Caco-2 (cell line): ENCODE data around the gene RGMA. TPM values are rescaled to one million over a fixed set of nuclear protein-coding genes. Genes with fewer than 3 reads are reported as not detected.

Experiments used
- BruUV-seq: library from RNA; stranded (reverse); fragments of 400-500 nt; replicated peaks from 2 replicates; lab custom pipeline; 2021; lab: Mats Ljungman, UMichigan
- CTCF ChIA-PET: fragments of 300-600 bp; sonication (Branson Sonifier 250); formaldehyde crosslinking; loops from one replicate; lab custom pipeline; 2022; ENCODE audit warnings: antibody characterized with exemption; lab: Charles Lee
- POLR2A ChIA-PET: fragments of 300-600 bp; sonication (Branson Sonifier 250); formaldehyde crosslinking; loops from one replicate; lab custom pipeline; 2022; ENCODE audit warnings: antibody characterized with exemption; lab: Charles Lee
- DNase-seq, 2 experiments: peaks; one replicate each; pipeline versions ENCODE4 v3.0.0 to v3.0.0-alpha.2; 2020 to 2022
- H3K27me3 ChIP-seq: replicated peaks from 2 replicates; pipeline ENCODE4 v1.6.0; 2011; ENCODE audit warnings: low read length; ENCODE audit not compliant: control insufficient read depth, insufficient read depth
- H3K36me3 ChIP-seq: 2 replicates; pipeline ENCODE4 v1.5.1; 2011; ENCODE audit warnings: low read length; ENCODE audit not compliant: control insufficient read depth, insufficient read depth
- H3K4me1 ChIP-seq: fragments of 250-450 bp; sonication (Bioruptor Pico); 2 replicates; pipeline ENCODE4 v1.5.1; 2020; ENCODE audit warnings: mild to moderate bottlenecking
- H3K4me3 ChIP-seq: 2 replicates; pipeline ENCODE4 v1.5.1; 2011; ENCODE audit warnings: low read depth, mild to moderate bottlenecking, control low read depth, low read length
- H3K9me3 ChIP-seq: fragments of 250-450 bp; sonication (Bioruptor Pico); 2 replicates; pipeline ENCODE4 v1.5.1; 2020; ENCODE audit warnings: mild to moderate bottlenecking, moderate library complexity
- H3K27ac Mint-ChIP-seq: one replicate; pipeline ENCODE4 v1.8.0; 2022; ENCODE audit warnings: mixed read lengths; ENCODE audit not compliant: unreplicated experiment
- H3K27me3 Mint-ChIP-seq: one replicate; pipeline ENCODE4 v1.8.0; 2022; ENCODE audit warnings: mixed read lengths; ENCODE audit not compliant: insufficient read depth, unreplicated experiment
- H3K36me3 Mint-ChIP-seq: one replicate; pipeline ENCODE4 v1.8.0; 2022; ENCODE audit warnings: mild to moderate bottlenecking, mixed read lengths; ENCODE audit not compliant: insufficient read depth, unreplicated experiment
- H3K4me1 Mint-ChIP-seq: one replicate; pipeline ENCODE4 v1.8.0; 2022; ENCODE audit warnings: low read depth, mixed read lengths; ENCODE audit not compliant: unreplicated experiment
- H3K4me3 Mint-ChIP-seq: one replicate; pipeline ENCODE4 v1.8.0; 2022; ENCODE audit warnings: mild to moderate bottlenecking, moderate library complexity, mixed read lengths; ENCODE audit not compliant: unreplicated experiment
- H3K9me3 Mint-ChIP-seq: one replicate; pipeline ENCODE4 v1.8.0; 2022; ENCODE audit warnings: mixed read lengths; ENCODE audit not compliant: unreplicated experiment
- intact Hi-C: fragments of 100-400 bp; cut with micrococcal nuclease; formaldehyde crosslinking; loops from one replicate; pipeline ENCODE4 v1.10.0; 2022; ENCODE audit not compliant: unreplicated experiment
- total RNA-seq: library from RNA; stranded (reverse); gene quantifications from 2 replicates; pipeline ENCODE4 v1.2.3, GENCODE V29; 2022
- TF ChIP-seq, protein P1 (sequence below), 2 experiments: fragments of 200-600 bp in 1 of 2; IDR thresholded peaks; 1 replicate in 1 of 2; 2 replicates in 1 of 2; pipeline versions ENCODE4 v1.5.1 to v1.8.0; 2011 to 2022; ENCODE audit warnings: antibody characterized with exemption in 1 of 2, control low read depth in 1 of 2, inconsistent platforms in 1 of 2, low read depth in 1 of 2, low read length in 1 of 2, mild to moderate bottlenecking in 1 of 2, moderate library complexity in 1 of 2; ENCODE audit not compliant: insufficient read depth in 1 of 2, severe bottlenecking in 1 of 2, unreplicated experiment in 1 of 2

The RGMA gene
- total RNA-seq, 1 experiment from 2014 or later, result 4.5 TPM

DNA sequence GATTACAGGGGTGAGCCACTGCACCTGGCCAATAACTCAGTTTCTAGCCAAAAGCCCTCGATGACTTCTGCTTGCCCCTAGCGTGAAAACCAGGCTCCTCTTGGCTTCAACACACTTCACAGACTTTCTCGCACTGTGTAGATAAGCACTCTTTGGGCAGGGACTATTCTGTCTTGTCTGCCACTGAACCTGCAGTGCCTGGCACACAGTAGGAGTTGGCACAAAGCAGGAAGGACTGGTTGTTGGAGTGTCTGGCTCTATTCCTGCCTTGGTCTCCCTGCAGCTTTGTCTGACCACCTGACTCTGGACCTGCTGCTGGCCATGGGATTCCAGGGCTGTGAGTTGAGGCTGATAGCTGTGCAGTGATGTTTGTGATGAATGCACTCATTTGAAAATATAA, 46.4 kb upstream of the RGMA start:
- Histone ChIP-seq H3K36me3 (no peaks in the 10 kb centered on the region), H3K27me3 (no peaks in the 10 kb centered on the region), H3K9me3 (no peaks in the 10 kb centered on the region), H3K4me1 (peaks cover 11% of the 10 kb centered on the region), H3K4me3 (no peak overlapping the region)
- intact Hi-C loops, result no loop called here
- ChIA-PET POLR2A (no interaction called here), CTCF (no interaction called here)
- peaks cover 5% of the 10 kb centered on the region for H3K4me1 Mint-ChIP-seq
- no peaks in the 10 kb centered on the region for H3K9me3 Mint-ChIP-seq
- no peaks in the 10 kb centered on the region for H3K27me3 Mint-ChIP-seq
- no peak for DNase-seq
- no peak overlapping the region for H3K4me3 Mint-ChIP-seq
- no TSS peak for BruUV-seq
- TF ChIP-seq, protein P1, sequence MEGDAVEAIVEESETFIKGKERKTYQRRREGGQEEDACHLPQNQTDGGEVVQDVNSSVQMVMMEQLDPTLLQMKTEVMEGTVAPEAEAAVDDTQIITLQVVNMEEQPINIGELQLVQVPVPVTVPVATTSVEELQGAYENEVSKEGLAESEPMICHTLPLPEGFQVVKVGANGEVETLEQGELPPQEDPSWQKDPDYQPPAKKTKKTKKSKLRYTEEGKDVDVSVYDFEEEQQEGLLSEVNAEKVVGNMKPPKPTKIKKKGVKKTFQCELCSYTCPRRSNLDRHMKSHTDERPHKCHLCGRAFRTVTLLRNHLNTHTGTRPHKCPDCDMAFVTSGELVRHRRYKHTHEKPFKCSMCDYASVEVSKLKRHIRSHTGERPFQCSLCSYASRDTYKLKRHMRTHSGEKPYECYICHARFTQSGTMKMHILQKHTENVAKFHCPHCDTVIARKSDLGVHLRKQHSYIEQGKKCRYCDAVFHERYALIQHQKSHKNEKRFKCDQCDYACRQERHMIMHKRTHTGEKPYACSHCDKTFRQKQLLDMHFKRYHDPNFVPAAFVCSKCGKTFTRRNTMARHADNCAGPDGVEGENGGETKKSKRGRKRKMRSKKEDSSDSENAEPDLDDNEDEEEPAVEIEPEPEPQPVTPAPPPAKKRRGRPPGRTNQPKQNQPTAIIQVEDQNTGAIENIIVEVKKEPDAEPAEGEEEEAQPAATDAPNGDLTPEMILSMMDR (IDR thresholded peaks at IDR 0.05; ENCODE audit: insufficient read depth in 1 of 2, low read depth in 1 of 2, low read length in 1 of 2, severe bottlenecking in 1 of 2, unreplicated experiment in 1 of 2), result no peak
- H3K27ac Mint-ChIP-seq, result no peak overlapping the region
- H3K36me3 Mint-ChIP-seq, result no peaks in the 10 kb centered on the region

DNA sequence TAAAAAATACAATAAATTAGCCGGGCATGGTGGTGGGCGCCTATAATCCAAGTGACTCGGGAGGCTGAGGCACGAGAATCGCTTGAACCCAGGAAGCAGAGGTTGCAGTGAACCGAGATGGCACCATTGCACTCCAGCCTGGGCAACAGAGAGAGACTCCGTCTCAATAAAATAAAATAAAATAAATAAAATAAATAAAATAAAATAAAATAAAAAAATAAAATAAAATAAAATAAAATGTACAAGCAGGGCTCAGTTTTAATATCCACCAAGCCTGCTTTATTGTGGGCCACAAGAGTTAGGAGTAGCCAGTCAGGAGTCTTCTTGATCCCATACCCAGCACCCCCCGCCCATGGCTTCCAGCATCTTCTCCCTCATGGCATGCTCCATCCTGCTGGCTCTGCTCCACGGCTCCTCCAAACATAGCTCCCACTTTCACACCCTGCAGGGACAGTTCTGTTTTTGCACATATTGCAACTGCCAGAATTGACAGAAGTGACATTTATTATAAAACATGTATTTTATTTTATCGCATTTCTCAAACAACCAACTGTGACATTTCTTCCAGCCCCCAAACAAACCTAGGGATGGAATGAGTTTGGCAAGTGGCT, 42.6 kb upstream of the RGMA start:
- Histone ChIP-seq H3K4me3 (no peak overlapping the region), H3K4me1 (no peaks in the 10 kb centered on the region), H3K36me3 (no peaks in the 10 kb centered on the region), H3K27me3 (no peaks in the 10 kb centered on the region), H3K9me3 (no peaks in the 10 kb centered on the region)
- H3K27ac Mint-ChIP-seq, result no peak overlapping the region
- H3K36me3 Mint-ChIP-seq, result no peaks in the 10 kb centered on the region
- H3K4me1 Mint-ChIP-seq, result no peaks in the 10 kb centered on the region
- H3K27me3 Mint-ChIP-seq, result no peaks in the 10 kb centered on the region
- TF ChIP-seq, protein P1 (IDR thresholded peaks at IDR 0.05; ENCODE audit: insufficient read depth in 1 of 2, low read depth in 1 of 2, low read length in 1 of 2, severe bottlenecking in 1 of 2, unreplicated experiment in 1 of 2), result no peak
- no TSS peak for BruUV-seq
- CTCF ChIA-PET, result no interaction called here
- intact Hi-C loops, result no loop called here
- no peaks in the 10 kb centered on the region for H3K9me3 Mint-ChIP-seq
- no peak for DNase-seq
- no peak overlapping the region for H3K4me3 Mint-ChIP-seq
- POLR2A ChIA-PET, result no interaction called here

DNA sequence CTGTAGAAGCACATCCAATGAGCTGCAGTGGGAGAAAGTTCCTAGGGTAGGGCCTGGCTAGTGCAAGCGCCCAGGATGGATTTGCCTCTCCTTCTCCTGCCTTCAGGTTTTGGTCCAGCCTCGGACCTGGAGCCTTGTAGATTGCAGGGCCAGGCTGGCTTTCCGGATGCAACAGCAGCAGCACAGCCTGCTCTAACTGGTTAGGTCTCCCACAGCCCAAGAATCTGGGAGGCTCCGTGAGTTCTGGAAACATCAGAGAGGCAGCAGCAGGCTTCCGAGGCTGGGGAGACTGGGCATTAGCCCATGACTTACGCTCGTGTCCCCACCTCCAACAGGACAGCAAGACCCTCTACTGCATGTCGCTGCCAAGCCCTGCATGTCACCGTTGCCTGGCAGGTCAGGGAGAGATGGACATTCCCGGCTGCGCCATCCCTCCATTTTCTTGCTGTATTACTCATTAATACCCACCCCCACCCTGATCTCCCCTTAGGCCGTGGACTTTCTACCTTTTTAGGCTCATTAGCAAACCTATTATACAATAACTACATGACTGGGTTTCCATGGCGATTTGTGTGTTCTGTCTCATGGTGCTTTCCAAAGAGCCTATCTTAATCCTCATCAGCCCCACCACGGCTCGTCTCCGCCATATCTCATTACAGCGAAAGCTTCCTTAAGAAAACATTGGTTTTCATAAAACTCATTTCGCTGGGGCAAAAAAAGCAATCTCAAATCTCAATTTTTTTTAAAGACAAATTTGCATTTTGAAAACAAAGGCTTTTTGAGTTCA, 40.9 kb upstream of the RGMA start:
- Histone ChIP-seq H3K36me3 (no peaks in the 10 kb centered on the region), H3K4me3 (no peak overlapping the region), H3K4me1 (no peaks in the 10 kb centered on the region), H3K9me3 (no peaks in the 10 kb centered on the region), H3K27me3 (no peaks in the 10 kb centered on the region)
- peak in 1 of 2 experiments; percentile 8 for DNase-seq
- H3K4me1 Mint-ChIP-seq, result no peaks in the 10 kb centered on the region
- no TSS peak for BruUV-seq
- H3K36me3 Mint-ChIP-seq, result no peaks in the 10 kb centered on the region
- ChIA-PET POLR2A (no interaction called here), CTCF (no interaction called here)
- TF ChIP-seq, protein P1 (IDR thresholded peaks at IDR 0.05; ENCODE audit: insufficient read depth in 1 of 2, low read depth in 1 of 2, low read length in 1 of 2, severe bottlenecking in 1 of 2, unreplicated experiment in 1 of 2), result no peak
- no peaks in the 10 kb centered on the region for H3K27me3 Mint-ChIP-seq
- no peaks in the 10 kb centered on the region for H3K9me3 Mint-ChIP-seq
- H3K27ac Mint-ChIP-seq, result no peak overlapping the region
- intact Hi-C loops, result no loop called here
- H3K4me3 Mint-ChIP-seq, result no peak overlapping the region
